Neural cell (in vitro differentiated cells): ENCODE results near the gene DNAJB12. TPM values are rescaled to one million over a fixed set of nuclear protein-coding genes. Genes with fewer than 3 reads are reported as not detected.

ENCODE experiments used
- H2AFZ ChIP-seq: fragments of 200-600, 300-800 bp; sonication (generic), shearing (Covaris generic); 2 replicates; pipeline ENCODE4 v1.6.0; 2014; ENCODE audit warnings: low read depth, mild to moderate bottlenecking, antibody characterized with exemption, low read length, moderate library complexity
- H3F3A ChIP-seq: fragments of 200-600 bp; shearing (Covaris generic); 2 replicates; pipeline ENCODE4 v1.6.1; 2016; ENCODE audit warnings: mild to moderate bottlenecking, moderate library complexity, mixed read lengths, antibody characterized with exemption, low read length; ENCODE audit not compliant: insufficient read depth, poor library complexity, severe bottlenecking
- H3K27ac ChIP-seq: fragments of 200-600, 300-800 bp; sonication (generic), shearing (Covaris generic); 2 replicates; pipeline ENCODE4 v1.5.1; 2014; ENCODE audit warnings: mild to moderate bottlenecking, low read length, moderate library complexity
- H3K27me3 ChIP-seq: fragments of 300-800, 200-600 bp; sonication (generic), shearing (Covaris generic); 2 replicates; pipeline ENCODE4 v1.6.0; 2014; ENCODE audit warnings: mild to moderate bottlenecking, low read depth, low read length, moderate library complexity; ENCODE audit not compliant: insufficient read depth
- H3K36me3 ChIP-seq: fragments of 300-800, 200-600 bp; sonication (generic), shearing (Covaris generic); 2 replicates; pipeline ENCODE4 v1.5.1; 2014; ENCODE audit warnings: mild to moderate bottlenecking, antibody characterized with exemption, low read length, moderate library complexity; ENCODE audit not compliant: insufficient read depth
- H3K4me2 ChIP-seq: fragments of 300-800, 200-600 bp; sonication (generic), shearing (Covaris generic); 2 replicates; pipeline ENCODE4 v1.6.0; 2014; ENCODE audit warnings: mild to moderate bottlenecking, low read length
- H3K4me3 ChIP-seq: fragments of 300-800, 200-600 bp; sonication (generic), shearing (Covaris generic); 2 replicates; pipeline ENCODE4 v1.5.1; 2014; ENCODE audit warnings: mild to moderate bottlenecking, low read length, moderate library complexity
- H3K79me2 ChIP-seq: fragments of 200-600 bp; shearing (Covaris generic); replicated peaks from 2 replicates; pipeline ENCODE4 v1.6.0; 2014; ENCODE audit warnings: mild to moderate bottlenecking, low read length, moderate library complexity; ENCODE audit not compliant: insufficient read depth
- H3K9ac ChIP-seq: fragments of 300-800, 200-600 bp; sonication (generic), shearing (Covaris generic); 2 replicates; pipeline ENCODE4 v1.6.1; 2016; ENCODE audit warnings: mild to moderate bottlenecking, low read length, mixed read lengths
- H3K9me2 ChIP-seq: fragments of 200-600 bp; shearing (Covaris generic); 2 replicates; pipeline ENCODE4 v1.6.1; 2016; ENCODE audit warnings: mild to moderate bottlenecking, low read length, mixed read lengths; ENCODE audit not compliant: insufficient read depth
- H3K9me3 ChIP-seq: fragments of 200-600, 300-800 bp; sonication (generic), shearing (Covaris generic); 2 replicates; pipeline ENCODE4 v1.6.1; 2016; ENCODE audit warnings: mild to moderate bottlenecking, mixed run types, low read length, moderate library complexity, mixed read lengths
- H4K20me1 ChIP-seq: fragments of 200-600 bp; shearing (Covaris generic); 2 replicates; pipeline ENCODE4 v1.6.1; 2016; ENCODE audit warnings: mild to moderate bottlenecking, mixed run types; ENCODE audit not compliant: insufficient read depth
- EP300 ChIP-seq: fragments of 450-650 bp; conservative IDR thresholded peaks from 2 replicates; pipeline ENCODE4 v1.6.1; 2014; ENCODE audit warnings: antibody characterized with exemption, mild to moderate bottlenecking, moderate library complexity; ENCODE audit not compliant: poor library complexity, severe bottlenecking
- EZH2 ChIP-seq: fragments of 200-600, 300-800 bp; shearing (Covaris generic), sonication (generic); IDR thresholded peaks from 2 replicates; pipeline ENCODE4 v1.6.1; 2014; ENCODE audit warnings: antibody characterized with exemption, low read length, borderline replicate concordance, mild to moderate bottlenecking; ENCODE audit not compliant: insufficient read depth, poor library complexity, severe bottlenecking
- MXI1 ChIP-seq: fragments of 450-650 bp; conservative IDR thresholded peaks from 2 replicates; pipeline ENCODE4 v1.6.1; 2014; ENCODE audit warnings: antibody characterized with exemption, mild to moderate bottlenecking; ENCODE audit not compliant: poor library complexity, severe bottlenecking
- POLR2AphosphoS5 ChIP-seq: IDR thresholded peaks from 2 replicates; pipeline ENCODE4 v1.6.1; 2012
- RAD21 ChIP-seq: fragments of 450-650 bp; conservative IDR thresholded peaks from 2 replicates; pipeline ENCODE4 v1.6.1; 2014; ENCODE audit warnings: antibody characterized with exemption, mild to moderate bottlenecking, moderate library complexity
- SMC3 ChIP-seq: fragments of 450-650 bp; conservative IDR thresholded peaks from 2 replicates; pipeline ENCODE4 v1.6.1; 2014; ENCODE audit warnings: antibody characterized with exemption, mild to moderate bottlenecking, moderate library complexity; ENCODE audit not compliant: poor library complexity
- TAF1 ChIP-seq: IDR thresholded peaks from 2 replicates; pipeline ENCODE4 v1.6.1; 2012; ENCODE audit warnings: low read depth
- polyA plus RNA-seq: library from polyadenylated mRNA; depleted of rRNA; stranded (reverse); fragments of >200 nt; gene quantifications from 2 replicates; pipeline ENCODE4 v1.2.3, GENCODE V29; 2014
- TF ChIP-seq, protein P1 (sequence below): fragments of 450-650 bp; IDR thresholded peaks from 2 replicates; pipeline ENCODE4 v1.5.1; 2014; ENCODE audit warnings: antibody characterized with exemption, mild to moderate bottlenecking, moderate library complexity; ENCODE audit not compliant: poor library complexity, severe bottlenecking
- TF ChIP-seq, protein P2 (sequence below): IDR thresholded peaks from 2 replicates; pipeline ENCODE4 v1.6.1; 2012; ENCODE audit warnings: borderline replicate concordance

Gene DNAJB12
- polyA plus RNA-seq, 1 donor from 2014 or later: 24.5 TPM

DNA sequence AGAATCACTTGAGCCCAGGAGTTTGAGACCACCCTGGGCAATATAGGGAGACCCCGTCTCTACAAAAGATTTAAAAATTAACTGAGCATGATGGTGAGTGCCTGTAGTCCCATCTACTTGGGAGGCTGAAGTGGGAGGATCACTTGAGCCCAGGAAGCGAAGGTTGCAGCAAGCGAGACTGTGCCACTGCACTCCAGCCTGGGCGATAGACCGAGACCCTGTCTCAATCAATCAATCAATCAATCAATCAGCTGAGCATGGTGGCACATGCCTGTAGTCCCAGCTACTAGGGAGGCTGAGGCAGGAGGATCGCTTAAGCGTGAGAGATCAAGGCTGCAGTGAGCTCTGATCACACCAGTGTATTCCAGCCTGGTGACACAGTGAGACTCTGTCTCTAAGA is 40.5 kb downstream of the DNAJB12 start:
- H3K27ac ChIP-seq: no peak overlapping the region

DNA sequence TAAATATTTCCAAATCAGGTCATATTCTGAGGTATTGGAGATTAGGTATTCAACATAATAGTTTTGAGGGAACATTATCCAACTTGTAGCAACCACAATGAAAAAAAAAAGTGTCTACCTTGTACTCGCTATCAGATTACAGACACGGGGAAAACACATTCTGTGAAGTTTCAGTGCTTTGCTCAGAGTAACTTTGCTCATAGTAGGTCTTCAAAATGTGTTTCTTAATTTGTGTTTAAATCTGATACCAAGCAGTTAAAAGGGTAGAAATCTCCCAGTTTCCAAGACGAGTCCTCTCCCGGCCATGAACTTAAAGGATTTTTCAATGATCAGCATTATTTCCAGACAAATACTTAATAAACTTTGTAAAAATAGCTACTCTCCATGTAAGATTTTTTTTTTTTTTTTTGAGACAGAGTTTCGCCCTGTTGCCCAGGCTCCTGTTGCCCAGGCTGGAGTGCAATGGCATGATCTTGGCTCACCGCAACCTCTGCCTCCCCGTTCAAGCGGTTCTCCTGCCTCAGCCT is 41.8 kb downstream of the DNAJB12 start:
- Histone ChIP-seq H4K20me1 (no peaks in the 10 kb centered on the region), H3K9ac (no peak overlapping the region), H3K9me3 (no peaks in the 10 kb centered on the region), H3K27ac (no peak overlapping the region), H2AFZ (no peak overlapping the region), H3K79me2 (no peaks in the 10 kb centered on the region), H3K27me3 (no peaks in the 10 kb centered on the region), H3K9me2 (no peaks in the 10 kb centered on the region), H3K4me2 (no peak overlapping the region), H3F3A (no peaks in the 10 kb centered on the region), H3K4me3 (no peak overlapping the region), H3K36me3 (no peaks in the 10 kb centered on the region)
- TF ChIP-seq POLR2AphosphoS5 (no peak), RAD21 (no peak), EZH2 (no peak), EP300 (no peak), MXI1 (no peak), TAF1 (no peak), SMC3 (no peak)
- TF ChIP-seq, protein P1, sequence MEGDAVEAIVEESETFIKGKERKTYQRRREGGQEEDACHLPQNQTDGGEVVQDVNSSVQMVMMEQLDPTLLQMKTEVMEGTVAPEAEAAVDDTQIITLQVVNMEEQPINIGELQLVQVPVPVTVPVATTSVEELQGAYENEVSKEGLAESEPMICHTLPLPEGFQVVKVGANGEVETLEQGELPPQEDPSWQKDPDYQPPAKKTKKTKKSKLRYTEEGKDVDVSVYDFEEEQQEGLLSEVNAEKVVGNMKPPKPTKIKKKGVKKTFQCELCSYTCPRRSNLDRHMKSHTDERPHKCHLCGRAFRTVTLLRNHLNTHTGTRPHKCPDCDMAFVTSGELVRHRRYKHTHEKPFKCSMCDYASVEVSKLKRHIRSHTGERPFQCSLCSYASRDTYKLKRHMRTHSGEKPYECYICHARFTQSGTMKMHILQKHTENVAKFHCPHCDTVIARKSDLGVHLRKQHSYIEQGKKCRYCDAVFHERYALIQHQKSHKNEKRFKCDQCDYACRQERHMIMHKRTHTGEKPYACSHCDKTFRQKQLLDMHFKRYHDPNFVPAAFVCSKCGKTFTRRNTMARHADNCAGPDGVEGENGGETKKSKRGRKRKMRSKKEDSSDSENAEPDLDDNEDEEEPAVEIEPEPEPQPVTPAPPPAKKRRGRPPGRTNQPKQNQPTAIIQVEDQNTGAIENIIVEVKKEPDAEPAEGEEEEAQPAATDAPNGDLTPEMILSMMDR: no peak
- TF ChIP-seq, protein P2, sequence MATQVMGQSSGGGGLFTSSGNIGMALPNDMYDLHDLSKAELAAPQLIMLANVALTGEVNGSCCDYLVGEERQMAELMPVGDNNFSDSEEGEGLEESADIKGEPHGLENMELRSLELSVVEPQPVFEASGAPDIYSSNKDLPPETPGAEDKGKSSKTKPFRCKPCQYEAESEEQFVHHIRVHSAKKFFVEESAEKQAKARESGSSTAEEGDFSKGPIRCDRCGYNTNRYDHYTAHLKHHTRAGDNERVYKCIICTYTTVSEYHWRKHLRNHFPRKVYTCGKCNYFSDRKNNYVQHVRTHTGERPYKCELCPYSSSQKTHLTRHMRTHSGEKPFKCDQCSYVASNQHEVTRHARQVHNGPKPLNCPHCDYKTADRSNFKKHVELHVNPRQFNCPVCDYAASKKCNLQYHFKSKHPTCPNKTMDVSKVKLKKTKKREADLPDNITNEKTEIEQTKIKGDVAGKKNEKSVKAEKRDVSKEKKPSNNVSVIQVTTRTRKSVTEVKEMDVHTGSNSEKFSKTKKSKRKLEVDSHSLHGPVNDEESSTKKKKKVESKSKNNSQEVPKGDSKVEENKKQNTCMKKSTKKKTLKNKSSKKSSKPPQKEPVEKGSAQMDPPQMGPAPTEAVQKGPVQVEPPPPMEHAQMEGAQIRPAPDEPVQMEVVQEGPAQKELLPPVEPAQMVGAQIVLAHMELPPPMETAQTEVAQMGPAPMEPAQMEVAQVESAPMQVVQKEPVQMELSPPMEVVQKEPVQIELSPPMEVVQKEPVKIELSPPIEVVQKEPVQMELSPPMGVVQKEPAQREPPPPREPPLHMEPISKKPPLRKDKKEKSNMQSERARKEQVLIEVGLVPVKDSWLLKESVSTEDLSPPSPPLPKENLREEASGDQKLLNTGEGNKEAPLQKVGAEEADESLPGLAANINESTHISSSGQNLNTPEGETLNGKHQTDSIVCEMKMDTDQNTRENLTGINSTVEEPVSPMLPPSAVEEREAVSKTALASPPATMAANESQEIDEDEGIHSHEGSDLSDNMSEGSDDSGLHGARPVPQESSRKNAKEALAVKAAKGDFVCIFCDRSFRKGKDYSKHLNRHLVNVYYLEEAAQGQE: no peak

More for the DNA sequence above, 40.5 kb downstream of the DNAJB12 start:
- no peaks in the 10 kb centered on the region for H3F3A ChIP-seq
- no peak overlapping the region for H3K4me3 ChIP-seq
- TF ChIP-seq EZH2 (no peak), EP300 (no peak), TAF1 (no peak), RAD21 (no peak), POLR2AphosphoS5 (no peak), MXI1 (no peak), SMC3 (no peak)
- TF ChIP-seq, protein P2: no peak
- no peaks in the 10 kb centered on the region for H4K20me1 ChIP-seq
- H3K9me3 ChIP-seq: no peaks in the 10 kb centered on the region
- H3K79me2 ChIP-seq: no peaks in the 10 kb centered on the region
- H2AFZ ChIP-seq: no peak overlapping the region
- H3K4me2 ChIP-seq: no peak overlapping the region
- H3K36me3 ChIP-seq: no peaks in the 10 kb centered on the region
- H3K9me2 ChIP-seq: no peaks in the 10 kb centered on the region
- H3K9ac ChIP-seq: no peak overlapping the region
- no peaks in the 10 kb centered on the region for H3K27me3 ChIP-seq
